ENCODE measurements around the gene PEPD.

The PEPD gene

GRCh38 chr19:33343301-33343700 is 178.3 kb downstream of the PEPD start:
- POLR2A ChIA-PET: no interaction called here
- CTCF ChIA-PET: no interaction called here

GRCh38 chr19:33340991-33341390 is 180.6 kb downstream of the PEPD start:
- ChIA-PET POLR2A (no interaction called here), CTCF (no interaction called here)
- H3K4me3 ChIP-seq (ENCODE audit: low read depth, low read length): no peak overlapping the region
- no peak for DNase-seq (ENCODE audit: low read depth, low spot score)
- TF ChIP-seq CTCF (IDR thresholded peaks at IDR 0.05; ENCODE audit: insufficient read depth, low read length, missing control alignments): no peak

More at GRCh38 chr19:33343301-33343700, 178.3 kb downstream of the PEPD start:
- H3K4me3 ChIP-seq (ENCODE audit: low read depth, low read length): no peak overlapping the region
- no peak for TF ChIP-seq CTCF (IDR thresholded peaks at IDR 0.05; ENCODE audit: insufficient read depth, low read length, missing control alignments)
- DNase-seq (ENCODE audit: low read depth, low spot score): no peak

GRCh38 chr19:33339016-33339984 is 182.3 kb downstream of the PEPD start:
- POLR2A ChIA-PET: no interaction called here
- H3K4me3 ChIP-seq (ENCODE audit: low read depth, low read length): no peak overlapping the region
- DNase-seq (ENCODE audit: low read depth, low spot score): no peak
- no peak for TF ChIP-seq CTCF (IDR thresholded peaks at IDR 0.05; ENCODE audit: insufficient read depth, low read length, missing control alignments)
- CTCF ChIA-PET: no interaction called here
